ENCODE measurements around the gene NKTR. TPM values are rescaled to one million over a fixed set of nuclear protein-coding genes. Genes with fewer than 3 reads are reported as not detected.

NKTR gene
- total RNA-seq, 2 donors from 2014 or later: 101 to 116 TPM

GRCh38 chr3:42663581-42664437 lies 63.3 kb downstream of the NKTR start:
- Histone ChIP-seq H3K9ac (ENCODE audit: extremely low read depth, low read length, poor library complexity, severe bottlenecking) (no peak overlapping the region), H3K36me3 (ENCODE audit: control insufficient read depth, insufficient read depth, low read length) (no peaks in the 10 kb centered on the region), H3K27ac (ENCODE audit: low read depth, low read length) (no peak overlapping the region), H3K27me3 (ENCODE audit: control insufficient read depth, insufficient read depth, low read length, poor library complexity, severe bottlenecking) (no peaks in the 10 kb centered on the region), H3K4me3 (ENCODE audit: low read length) (no peak overlapping the region), H3K9me3 (ENCODE audit: control insufficient read depth, low read length) (no peaks in the 10 kb centered on the region), H3K4me1 (ENCODE audit: control insufficient read depth, insufficient read depth, low read length) (no peaks in the 10 kb centered on the region)
- Mint-ChIP-seq H3K4me1 (peaks cover 9% of the 10 kb centered on the region), H3K4me3 (no peak overlapping the region), H3K36me3 (ENCODE audit: low read depth) (no peaks in the 10 kb centered on the region), H3K27ac (no peak overlapping the region), H3K9me3 (no peaks in the 10 kb centered on the region), H3K27me3 (ENCODE audit: insufficient read depth) (peaks cover 3% of the 10 kb centered on the region)
- no peak for TF ChIP-seq CTCF (conservative IDR thresholded peaks at IDR 0.05)
- peak; percentile 32 for DNase-seq
- WGBS, 2 experiments (ENCODE audit: insufficient coverage in 1 of 2, insufficient read length in 1 of 2): 94 to 98% methylated on average over 25 to 38 of the region's 38 CpGs

GRCh38 chr3:42664438-42664803 lies 63.9 kb downstream of the NKTR start:
- Histone ChIP-seq H3K4me1 (ENCODE audit: control insufficient read depth, insufficient read depth, low read length) (no peaks in the 10 kb centered on the region), H3K27ac (ENCODE audit: low read depth, low read length) (no peak overlapping the region), H3K27me3 (ENCODE audit: control insufficient read depth, insufficient read depth, low read length, poor library complexity, severe bottlenecking) (no peaks in the 10 kb centered on the region), H3K9ac (ENCODE audit: extremely low read depth, low read length, poor library complexity, severe bottlenecking) (no peak overlapping the region), H3K9me3 (ENCODE audit: control insufficient read depth, low read length) (no peaks in the 10 kb centered on the region), H3K36me3 (ENCODE audit: control insufficient read depth, insufficient read depth, low read length) (no peaks in the 10 kb centered on the region), H3K4me3 (ENCODE audit: low read length) (no peak overlapping the region)
- no peak overlapping the region for H3K27ac Mint-ChIP-seq
- H3K4me1 Mint-ChIP-seq: peaks cover 9% of the 10 kb centered on the region
- no peaks in the 10 kb centered on the region for H3K9me3 Mint-ChIP-seq
- H3K36me3 Mint-ChIP-seq (ENCODE audit: low read depth): no peaks in the 10 kb centered on the region
- H3K27me3 Mint-ChIP-seq (ENCODE audit: insufficient read depth): peaks cover 3% of the 10 kb centered on the region
- no peak for TF ChIP-seq CTCF (conservative IDR thresholded peaks at IDR 0.05)
- no peak for DNase-seq
- 80 to 90% methylated on average over 2 to 19 of the region's 19 CpGs for WGBS, 2 experiments (ENCODE audit: insufficient coverage in 1 of 2, insufficient read length in 1 of 2)
- no peak overlapping the region for H3K4me3 Mint-ChIP-seq

GRCh38 chr3:42665050-42665878 lies 64.8 kb downstream of the NKTR start:
- H3K36me3 ChIP-seq (ENCODE audit: control insufficient read depth, insufficient read depth, low read length): no peaks in the 10 kb centered on the region
- no peaks in the 10 kb centered on the region for H3K4me1 ChIP-seq (ENCODE audit: control insufficient read depth, insufficient read depth, low read length)
- no peak overlapping the region for H3K9ac ChIP-seq (ENCODE audit: extremely low read depth, low read length, poor library complexity, severe bottlenecking)
- H3K27ac ChIP-seq (ENCODE audit: low read depth, low read length): no peak overlapping the region
- 86 to 100% methylated on average over 6 to 15 of the region's 15 CpGs for WGBS, 2 experiments (ENCODE audit: insufficient coverage in 1 of 2, insufficient read length in 1 of 2)
- Mint-ChIP-seq H3K27me3 (ENCODE audit: insufficient read depth) (peaks cover 3% of the 10 kb centered on the region), H3K27ac (no peak overlapping the region), H3K9me3 (no peaks in the 10 kb centered on the region), H3K36me3 (ENCODE audit: low read depth) (no peaks in the 10 kb centered on the region), H3K4me3 (no peak overlapping the region), H3K4me1 (peaks cover 6% of the 10 kb centered on the region)
- peak; percentile 38 for DNase-seq
- no peak overlapping the region for H3K4me3 ChIP-seq (ENCODE audit: low read length)
- H3K9me3 ChIP-seq (ENCODE audit: control insufficient read depth, low read length): no peaks in the 10 kb centered on the region
- TF ChIP-seq CTCF (conservative IDR thresholded peaks at IDR 0.05): no peak
- H3K27me3 ChIP-seq (ENCODE audit: control insufficient read depth, insufficient read depth, low read length, poor library complexity, severe bottlenecking): no peaks in the 10 kb centered on the region
